GM18909 (cell line): Measurements from ENCODE around the gene TMC8.
"Not testable (repeated sequence)": the region's sequence is repeated elsewhere in the genome, so short reads cannot be mapped to it uniquely, and the experiment has no call there.

Source experiments
- ATAC-seq: cut with Tn5 transposase; IDR thresholded peaks from one replicate; pipeline ENCODE4 v1.9.1; 2021; ENCODE audit warnings: mild to moderate bottlenecking; ENCODE audit not compliant: unreplicated experiment, poor library complexity

The TMC8 gene

DNA sequence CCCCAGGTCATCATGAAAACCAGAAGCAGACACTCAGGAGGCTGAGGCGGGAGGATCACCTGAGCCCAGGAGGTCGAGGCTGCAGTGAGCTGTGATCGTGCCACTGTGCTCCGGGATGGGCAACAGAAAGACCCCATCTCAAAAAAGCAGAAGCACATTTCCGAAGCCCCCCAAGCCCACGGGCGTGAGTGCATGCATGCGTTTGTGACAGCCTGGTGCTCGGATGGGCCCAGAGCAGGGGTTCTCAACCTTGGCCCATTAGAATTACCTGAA lies 21.1 kb upstream of the TMC8 start:
- ATAC-seq, result no peak

DNA sequence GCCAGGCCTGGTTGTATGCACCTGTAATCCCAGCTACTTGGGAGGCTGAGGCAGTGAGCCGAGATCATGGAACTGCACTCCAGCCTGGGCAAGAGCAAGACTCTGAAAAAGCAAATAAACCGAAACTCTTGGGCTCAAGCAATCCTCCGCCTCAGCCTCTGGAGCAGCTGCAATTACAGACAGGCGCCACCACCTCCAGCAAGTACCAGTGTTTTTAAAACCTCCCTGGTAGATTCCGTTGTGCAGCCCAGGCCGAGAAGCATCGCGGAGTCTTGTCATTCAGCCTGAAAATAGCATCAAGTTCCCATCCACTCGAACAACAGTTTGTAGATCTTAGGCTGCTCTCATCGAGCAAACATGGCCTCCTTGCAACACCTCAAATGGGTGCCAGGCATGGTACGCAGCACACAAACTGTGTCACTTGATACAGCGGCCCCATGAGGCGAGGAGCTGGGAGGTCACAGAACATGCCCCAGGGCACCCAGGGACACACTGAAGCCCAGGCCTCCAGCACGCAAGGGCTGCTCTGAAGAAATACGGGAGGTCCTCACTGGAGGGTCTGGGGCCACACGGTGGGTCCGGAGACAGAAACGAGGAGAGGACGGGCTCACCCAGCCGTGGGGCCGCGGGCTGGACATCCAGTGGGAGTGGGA lies 20.1 kb upstream of the TMC8 start:
- ATAC-seq, result no peak

DNA sequence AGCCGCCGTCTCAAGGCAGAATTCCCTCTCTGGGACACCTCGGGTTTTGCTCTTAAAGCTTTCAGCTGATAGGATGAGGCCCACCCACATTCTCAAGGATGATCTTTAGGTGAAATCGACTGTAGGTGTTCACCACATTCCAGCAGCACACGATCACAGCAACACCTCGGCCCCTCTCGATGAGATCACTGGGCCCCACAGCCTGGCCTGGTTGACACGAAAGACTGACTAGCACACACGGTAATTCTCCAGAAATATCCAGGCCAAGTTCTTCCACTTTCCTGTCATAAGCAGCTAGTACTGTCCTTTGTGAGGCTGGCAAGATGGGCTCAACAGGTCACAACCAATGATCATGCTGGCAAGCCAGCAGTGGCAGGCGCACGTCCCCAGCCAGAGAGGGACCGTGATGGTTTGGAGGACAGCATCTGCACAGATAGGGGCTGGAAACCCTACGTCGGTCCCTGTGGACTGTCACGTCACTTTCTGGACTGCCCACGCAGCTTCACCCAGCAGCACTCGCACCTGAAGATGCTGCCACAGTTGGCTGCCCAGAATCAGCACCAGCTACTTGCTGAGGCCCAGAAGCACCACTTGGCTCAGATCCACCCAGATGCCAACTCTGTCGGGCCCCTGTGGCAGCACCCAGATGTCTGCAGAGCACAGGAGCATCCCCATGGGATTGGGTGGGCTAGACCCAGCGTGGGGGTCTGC lies 19.4 kb upstream of the TMC8 start:
- no peak for ATAC-seq

DNA sequence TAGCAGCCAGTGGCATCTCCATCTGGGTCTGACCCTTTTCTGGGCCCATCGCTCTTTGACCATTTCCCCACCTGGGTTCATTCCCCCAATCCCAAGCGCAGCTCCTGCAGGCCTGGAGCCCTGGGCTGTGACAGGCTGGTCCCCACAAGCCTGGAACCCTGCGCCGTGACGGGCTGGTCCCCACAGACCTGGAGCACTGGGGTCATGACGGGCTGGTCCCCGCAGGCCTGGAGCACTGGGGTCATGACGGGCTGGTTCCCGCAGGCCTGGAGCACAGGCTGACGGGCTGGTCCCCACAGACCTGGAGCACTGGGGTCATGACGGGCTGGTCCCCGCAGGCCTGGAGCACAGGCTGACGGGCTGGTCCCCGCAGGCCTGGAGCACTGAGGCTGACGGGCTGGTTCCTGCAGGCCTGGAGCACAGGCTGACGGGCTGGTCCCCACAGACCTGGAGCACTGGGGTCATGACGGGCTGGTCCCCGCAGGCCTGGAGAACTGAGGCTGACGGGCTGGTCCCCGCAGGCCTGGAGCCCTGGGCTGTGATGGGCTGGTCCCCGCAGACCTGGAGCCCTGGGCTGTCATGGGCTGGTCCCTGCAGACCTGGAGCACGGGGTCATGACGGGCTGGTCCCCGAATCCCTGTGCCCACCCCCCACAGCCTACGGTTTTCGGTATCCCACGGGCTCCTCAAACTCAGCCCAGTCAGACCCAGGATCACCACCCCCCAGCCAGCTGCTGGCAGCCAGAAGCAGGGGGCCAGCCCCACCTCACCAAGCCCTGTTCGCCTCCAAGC lies 18.6 kb upstream of the TMC8 start:
- ATAC-seq, result no peak

DNA sequence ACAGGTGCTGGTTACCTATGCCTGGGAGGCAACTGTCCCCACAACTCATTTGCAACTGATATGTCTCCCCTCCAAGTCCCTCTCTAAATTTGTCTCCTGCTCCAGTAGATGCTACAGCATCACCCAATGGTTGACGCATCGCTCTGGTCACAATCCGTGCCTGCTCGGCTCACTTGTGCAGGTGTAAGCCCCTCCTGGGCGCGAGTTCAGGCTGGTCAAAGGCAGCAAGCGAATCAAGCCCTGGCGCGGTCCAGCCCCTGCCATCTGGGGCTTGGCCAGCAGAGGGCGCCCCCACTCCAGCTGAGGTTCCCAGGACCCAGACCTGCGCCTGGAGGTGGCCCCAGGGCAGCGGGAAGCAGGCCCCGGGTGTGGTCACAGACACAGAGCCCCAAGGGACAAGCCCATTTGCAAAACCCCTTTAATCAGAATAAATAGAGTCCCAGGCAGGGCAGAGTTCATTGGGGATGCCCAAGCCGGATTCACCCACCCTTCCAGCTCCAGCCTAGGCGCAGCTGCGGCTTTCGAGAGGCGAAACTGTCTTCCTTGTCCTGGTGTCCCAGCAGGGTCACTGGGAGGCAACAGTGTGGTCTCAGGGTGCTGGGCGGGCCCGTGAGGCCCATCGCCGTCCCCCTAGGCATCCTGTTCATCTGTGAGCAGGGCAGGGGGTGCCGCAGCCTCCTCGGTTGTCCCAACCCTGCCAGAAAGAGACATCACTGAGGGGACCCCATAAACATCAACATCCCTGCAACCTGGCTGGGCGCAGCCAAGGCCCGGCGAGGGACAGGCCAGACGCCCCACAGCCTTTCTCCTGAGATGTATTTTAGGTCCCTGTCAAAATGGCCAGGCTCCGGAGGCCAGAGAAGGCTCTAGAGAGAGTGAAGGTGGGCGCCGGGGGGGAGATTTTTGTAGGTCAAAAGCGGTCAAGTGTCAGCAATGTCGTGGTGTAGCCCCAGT lies 17.8 kb upstream of the TMC8 start:
- ATAC-seq, result no peak

DNA sequence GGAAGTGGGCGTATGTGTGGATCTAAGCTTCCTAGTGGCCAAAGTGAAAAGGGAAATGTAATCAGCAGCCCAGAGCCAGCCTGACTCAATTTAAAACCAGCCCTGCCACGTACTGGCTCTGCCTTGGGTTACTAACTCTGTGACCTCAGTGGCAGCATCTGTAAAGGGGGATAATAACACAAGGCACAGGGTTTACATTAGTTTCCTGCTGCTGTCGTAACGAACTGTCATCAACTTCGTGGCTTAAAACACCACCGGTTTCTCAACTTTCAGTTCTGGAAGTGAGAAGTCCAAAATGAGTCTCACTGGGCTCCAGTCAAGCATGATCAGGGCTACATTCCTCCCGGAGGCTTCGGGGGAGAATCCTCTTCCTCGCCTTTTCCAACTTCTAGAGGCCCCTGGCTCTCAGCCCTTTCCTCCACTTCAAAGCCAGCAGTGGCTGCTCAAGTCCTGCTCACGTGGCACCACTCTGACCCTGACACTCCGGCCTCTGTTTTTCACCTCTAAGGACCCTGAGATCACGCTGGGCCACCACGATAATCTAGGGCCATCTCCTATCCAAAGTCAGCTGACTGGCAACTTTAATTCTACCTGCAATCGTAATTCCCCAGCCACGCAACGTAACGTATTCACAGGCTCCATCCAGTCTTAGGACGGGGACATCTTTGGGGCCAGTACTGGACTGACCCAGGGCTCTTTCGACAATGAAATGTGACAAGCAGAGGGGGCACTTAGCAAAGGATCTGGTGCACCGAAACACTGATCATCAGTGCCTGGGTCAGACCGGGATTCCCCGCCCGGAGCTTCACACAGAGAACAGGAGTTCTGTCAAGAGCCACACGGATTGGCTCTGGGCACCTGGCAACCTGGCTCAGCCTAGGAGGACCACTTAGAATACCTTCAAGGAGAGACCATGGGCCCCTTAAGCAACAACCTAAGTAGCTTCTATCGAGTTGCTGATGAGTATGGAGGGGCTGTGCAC lies 16.5 kb upstream of the TMC8 start:
- no peak for ATAC-seq

DNA sequence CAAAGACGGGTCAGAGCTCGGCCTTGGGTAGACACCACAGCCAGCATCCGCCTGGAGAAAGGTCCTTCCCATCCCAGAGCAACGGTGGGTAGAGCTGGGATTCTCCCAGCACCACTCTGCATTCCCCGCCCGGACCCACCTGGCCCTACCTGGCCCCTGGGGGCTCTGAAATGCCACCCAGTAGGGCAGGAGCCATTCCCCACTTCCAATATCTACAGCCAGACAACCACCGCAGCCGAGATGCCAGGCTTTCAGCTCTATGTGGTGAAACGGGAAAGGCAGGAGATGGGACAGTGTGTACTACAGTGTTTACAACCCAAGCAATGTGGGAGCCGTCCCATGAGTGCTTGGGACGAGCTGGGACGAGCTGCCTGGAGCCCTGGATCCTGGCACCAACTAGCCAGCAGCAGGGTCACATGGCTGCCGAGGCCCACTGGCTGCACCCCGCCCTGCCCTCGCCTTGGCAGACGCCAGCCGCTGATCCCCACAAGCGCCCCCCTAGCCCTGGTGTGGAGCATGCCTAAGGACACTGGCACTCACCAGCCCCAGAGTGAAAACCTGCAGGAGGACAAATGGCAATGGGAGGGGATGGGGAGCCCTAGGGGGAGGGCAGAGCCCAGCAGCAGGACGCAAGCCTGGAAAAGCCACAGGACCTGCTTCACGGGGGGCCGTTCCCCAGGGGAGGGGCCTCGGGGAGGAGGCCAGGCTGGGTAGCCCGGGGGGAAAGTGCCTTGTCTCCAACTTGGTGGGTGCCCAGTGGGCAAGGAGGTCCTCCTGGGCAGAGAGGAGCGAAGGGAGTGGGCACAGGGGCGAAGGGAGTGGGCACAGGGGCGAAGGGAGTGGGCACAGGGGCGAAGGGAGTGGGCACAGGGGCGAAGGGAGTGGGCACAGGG lies 15.5 kb upstream of the TMC8 start:
- ATAC-seq, result no peak

DNA sequence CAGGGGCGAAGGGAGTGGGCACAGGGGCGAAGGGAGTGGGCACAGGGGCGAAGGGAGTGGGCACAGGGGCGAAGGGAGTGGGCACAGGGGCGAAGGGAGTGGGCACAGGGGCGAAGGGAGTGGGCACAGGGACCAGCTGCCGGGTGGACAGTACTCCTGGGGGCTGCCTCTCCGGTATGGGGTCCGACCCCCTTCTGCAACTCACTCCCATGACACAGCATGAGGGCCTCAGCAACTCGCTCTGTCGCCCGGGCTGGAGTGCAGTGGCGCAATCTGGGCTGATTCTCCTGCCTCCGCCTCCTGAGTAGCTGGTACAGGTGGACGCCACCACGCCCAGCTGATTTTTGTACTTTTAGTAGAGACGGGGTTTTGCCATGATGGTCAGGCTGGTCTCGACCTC lies 14.8 kb upstream of the TMC8 start:
- ATAC-seq, result not testable (repeated sequence)

DNA sequence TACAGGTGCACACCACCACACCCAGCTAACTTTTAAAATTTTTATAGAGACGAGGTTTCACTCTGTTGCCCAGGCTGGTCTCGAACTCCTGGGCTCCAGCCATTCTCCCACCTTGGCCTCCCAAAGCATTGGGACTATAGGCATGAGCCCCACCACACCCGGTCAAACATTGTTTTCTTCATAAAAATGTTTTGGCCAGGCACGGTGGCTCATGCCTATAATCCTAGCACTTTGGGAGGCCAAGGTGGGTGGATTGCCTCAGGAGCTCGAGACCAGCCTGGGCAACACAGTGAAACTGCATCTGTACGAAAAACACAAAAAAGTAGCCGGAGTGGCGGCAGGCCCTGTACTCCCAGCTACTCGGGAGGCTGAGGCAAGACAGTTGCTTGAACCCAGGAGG lies 14.2 kb upstream of the TMC8 start:
- ATAC-seq, result no peak

DNA sequence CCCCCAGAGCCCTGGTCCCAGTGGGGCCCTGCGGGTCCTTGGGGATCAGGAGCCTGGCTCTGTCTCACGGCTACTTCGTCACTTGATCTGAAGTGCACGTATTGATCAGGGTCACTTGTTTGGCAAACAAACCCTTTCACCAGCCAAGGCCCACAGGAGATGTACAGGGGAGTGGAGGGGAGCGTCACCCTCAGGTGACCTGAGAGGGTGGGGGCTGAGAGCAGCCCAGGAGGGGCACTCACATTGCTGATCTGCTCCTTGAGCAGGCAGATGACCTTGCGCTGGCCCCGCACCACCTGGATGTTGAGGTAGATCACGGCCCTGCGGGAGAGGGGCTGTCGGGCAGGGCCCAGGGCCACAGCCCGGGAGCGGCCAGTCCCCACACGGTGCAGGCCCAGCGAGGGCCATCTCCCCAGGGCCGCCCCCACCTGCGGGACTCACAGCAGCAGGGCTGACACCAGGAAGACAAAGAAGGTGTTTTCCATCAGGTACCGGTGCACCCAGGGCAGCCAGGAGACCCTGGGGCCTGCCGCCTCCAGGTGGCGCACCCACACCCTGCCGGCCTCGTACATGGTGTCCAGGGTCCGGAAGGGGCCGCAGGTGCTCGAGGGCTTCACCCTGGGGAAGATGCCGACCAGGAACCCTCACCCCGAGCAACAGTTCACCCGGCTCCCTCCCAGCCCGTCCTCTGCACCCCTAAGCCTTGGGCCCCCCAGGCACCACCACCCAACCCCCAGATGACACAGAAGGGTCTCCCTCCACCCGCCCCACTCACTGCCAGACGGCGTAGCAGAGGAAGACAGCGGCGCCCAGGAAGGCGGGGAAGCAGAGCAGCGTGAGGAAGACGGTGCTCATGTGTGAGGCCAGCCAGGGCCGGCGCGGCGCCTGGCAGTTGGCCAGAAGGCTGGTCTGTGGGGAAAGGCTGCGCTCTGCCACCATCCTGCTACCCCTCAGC lies 13.3 kb upstream of the TMC8 start:
- ATAC-seq, result no peak

DNA sequence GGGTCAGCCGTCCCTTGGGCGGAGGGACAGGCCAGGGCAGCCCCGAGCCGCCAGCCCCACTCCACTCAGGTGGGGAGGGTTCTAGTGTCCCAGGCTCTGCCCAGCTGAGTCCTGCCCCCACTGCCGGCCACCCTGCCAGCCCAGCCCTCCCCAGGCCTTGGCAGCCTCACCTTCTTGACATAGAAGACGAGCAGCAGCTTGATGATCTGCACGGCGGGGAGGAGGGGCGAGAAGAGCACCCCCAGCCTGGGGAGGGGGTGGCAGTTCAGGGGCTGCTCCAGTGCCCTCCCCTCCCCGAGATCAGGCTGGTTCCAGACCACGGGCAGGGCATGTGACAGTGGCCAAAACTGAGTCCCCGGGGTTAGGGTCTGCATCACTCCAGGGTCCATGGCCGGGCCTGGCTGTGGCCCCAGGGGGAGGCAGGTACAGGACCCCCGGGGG lies 11.8 kb upstream of the TMC8 start:
- no peak for ATAC-seq

DNA sequence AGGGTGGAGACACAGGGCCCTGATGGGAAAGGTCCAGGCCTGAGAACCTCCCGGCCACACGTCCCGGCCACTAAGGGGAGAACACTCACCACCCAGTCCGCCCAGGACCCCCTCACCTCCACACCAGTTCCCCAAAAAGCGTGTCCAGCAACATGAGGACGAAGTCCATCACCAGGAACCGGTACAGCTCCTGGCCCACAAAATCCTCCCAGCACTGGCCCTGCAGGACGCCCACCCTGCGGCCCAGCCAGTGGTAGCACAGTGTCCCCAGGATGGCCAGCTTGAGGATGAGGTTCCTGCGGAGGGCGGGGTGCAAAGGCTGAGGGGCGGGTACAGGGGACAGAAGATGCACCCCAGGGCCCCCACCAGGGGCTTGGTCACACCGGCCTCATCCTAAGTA lies 10.0 kb upstream of the TMC8 start:
- no peak for ATAC-seq

DNA sequence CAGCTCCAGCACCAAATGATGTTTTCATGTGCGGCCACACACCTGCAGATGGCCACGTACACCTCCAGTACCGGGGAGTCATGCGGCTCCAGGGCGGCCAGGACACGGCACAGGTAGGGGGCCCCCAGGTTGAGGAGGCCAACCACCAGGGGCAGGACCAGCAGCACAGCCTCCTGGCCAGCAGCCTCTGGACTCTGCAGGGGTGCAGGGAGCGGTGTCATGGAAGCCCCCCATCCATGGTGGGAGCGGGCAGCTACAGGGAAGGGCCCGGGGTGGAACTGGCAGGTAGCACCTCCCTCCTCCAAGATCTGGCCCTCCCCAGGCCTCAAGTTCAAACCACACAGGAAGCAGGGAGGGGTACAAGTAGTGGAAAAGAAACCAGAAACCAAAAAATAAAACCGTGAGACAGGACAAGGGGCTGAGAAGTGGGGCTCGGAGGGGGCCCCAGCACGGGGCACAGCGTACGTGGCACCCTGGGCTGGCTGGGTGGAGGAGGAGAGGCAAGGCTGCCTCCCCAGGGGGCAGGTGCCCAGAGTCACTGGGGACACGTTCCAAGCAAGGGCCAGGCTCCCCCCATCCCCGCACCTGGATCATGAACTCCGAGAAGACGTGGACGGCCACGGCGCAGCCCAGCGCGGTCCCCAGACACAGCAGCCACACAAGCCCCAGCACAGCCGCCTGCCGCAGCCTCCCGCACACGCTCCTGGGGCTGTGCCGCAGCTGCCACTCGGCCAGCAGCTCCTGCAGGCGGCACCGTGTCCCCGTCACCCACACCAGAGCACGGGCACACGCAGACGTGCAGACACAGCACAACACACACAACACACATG lies 9.4 kb upstream of the TMC8 start:
- ATAC-seq, result no peak

DNA sequence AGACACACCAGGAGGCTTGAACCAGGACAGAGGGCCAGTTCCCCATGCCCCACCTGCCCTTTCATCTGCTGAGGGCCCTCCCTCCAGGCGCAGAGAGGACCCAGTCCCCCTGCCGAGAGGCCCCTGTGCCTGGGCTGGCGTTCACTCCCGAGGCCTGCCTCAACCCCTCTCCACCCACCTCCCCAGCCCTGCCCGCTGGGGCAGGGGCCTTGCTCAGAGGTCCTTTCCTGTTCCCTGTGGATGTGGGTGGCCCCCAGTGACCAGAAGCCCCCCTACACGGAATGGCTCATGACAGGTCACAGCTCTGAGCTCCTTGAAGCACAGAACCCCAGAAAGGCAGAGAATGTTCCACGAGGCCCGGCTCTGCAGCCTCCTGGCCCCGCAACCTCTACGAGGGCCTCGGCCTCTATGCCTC lies 8.8 kb upstream of the TMC8 start:
- no peak for ATAC-seq

DNA sequence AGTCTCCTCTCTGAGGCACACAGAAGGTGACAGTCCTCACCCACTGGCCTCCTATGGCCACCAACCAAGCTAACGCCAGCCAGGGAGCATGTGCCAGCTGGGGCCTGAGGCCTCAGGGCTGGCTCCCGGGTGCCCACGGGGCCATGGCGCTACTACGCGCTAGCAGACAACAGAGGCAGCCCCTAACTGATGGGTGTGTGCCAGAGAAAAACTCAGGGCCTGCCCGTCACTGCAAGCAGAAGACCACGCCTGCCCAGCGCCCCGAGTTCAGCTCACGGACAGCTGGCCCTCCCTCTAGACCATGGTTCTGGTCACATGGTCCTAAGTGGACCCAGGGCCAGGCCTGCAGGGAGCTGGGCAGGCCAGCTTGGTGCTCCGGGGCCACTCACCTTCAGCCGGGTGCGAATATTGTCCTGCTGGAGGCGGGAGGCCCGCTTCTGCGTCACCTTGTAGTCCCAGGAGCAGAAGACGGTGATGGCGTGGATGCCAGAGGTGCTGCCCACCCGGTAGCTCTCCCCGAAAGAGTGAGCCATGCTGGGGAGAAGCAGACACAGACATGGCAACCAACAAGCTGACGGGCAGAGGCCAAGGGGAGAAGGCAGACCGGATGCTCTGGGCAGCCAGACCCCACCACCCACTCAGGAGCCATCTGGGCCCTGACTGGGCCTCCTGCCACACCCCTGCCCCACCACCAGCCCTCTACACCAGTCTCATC lies 8.2 kb upstream of the TMC8 start:
- ATAC-seq, result no peak

DNA sequence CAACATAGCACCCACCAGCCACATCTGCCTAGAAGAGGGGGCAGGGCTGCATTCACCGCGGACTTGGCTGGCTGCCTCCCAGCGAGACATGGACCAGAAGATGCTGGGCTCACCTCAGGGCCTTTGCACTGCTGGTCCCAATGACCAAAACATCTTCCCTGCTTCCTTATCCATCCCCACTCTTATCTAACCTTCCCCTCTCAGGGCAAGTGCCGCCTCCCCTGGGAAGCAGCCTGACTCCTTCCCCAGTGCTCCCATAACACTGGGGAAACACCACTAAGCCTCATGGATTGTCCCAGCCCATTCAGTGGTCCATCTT lies 7.7 kb upstream of the TMC8 start:
- ATAC-seq, result no peak
